ENCODE data around the gene NCBP3.

- TF ChIP-seq TAF1 (IDR thresholded peaks at IDR 0.05; ENCODE audit: borderline replicate concordance, insufficient read depth, low read length) (no peak), FOXP2 (optimal IDR thresholded peaks at IDR 0.05; ENCODE audit: borderline replicate concordance, extremely low read depth, extremely low read length, insufficient read depth) (no peak), SIN3A (IDR thresholded peaks at IDR 0.05; ENCODE audit: borderline replicate concordance, insufficient read depth, low read length) (no peak)
Observed at GRCh38 chr17:3835410-3836229, 10.4 kb downstream of the NCBP3 start.

Measured in PFSK-1 (cell line).